A549 (cell line): Measurements from ENCODE around the gene MYLK3. TPM values are rescaled to one million over a fixed set of nuclear protein-coding genes. Genes with fewer than 3 reads are reported as not detected.

Experiments
- ATAC-seq, 2 experiments: fragments of 200-7000 bp in 1 of 2; fragments of >200 bp in 1 of 2; cut with Nextera tagmentation in 1 of 2; cut with Tn5 transposase in 1 of 2; 3 replicates each; pipeline versions ENCODE4 v1.8.0 to v1.9.1; 2018 to 2020; ENCODE audit warnings: mild to moderate bottlenecking in 1 of 2, moderate library complexity in 1 of 2
- CTCF ChIA-PET: fragments of 300-600 bp; sonication (Branson Sonifier 250); formaldehyde crosslinking; extraction: SDS; loops from one replicate; lab custom pipeline; 2021; ENCODE audit warnings: antibody characterized with exemption, inconsistent platforms; lab: Yijun Ruan, JAX
- POLR2A ChIA-PET: fragments of 350-600 bp; formaldehyde crosslinking; extraction: SDS; loops from one replicate; lab custom pipeline; 2021; ENCODE audit warnings: antibody characterized with exemption, inconsistent platforms; lab: Yijun Ruan, JAX
- DNase-seq, 2 experiments: peaks; one replicate each; pipeline versions ENCODE4 v3.0.0 to v3.0.0-alpha.2; 2011 to 2016; ENCODE audit warnings: low read depth in 1 of 2, low spot score in 1 of 2
- FAIRE-seq: peaks from 2 replicates; lab custom pipeline; 2011; peaks lifted over from hg19 to GRCh38; lab: Jason Lieb, UNC
- H3K27ac ChIP-seq, 2 experiments: fragments of >200 bp; sonication (Bioruptor Twin); formaldehyde crosslinking; 3 replicates each; pipeline ENCODE4 v1.5.1; 2016 to 2017
- H3K4me1 ChIP-seq: fragments of >200 bp; sonication (Bioruptor Twin); formaldehyde crosslinking; 3 replicates; pipeline ENCODE4 v1.6.1; 2016
- H3K4me2 ChIP-seq: fragments of >200 bp; sonication (Bioruptor Twin); formaldehyde crosslinking; 3 replicates; pipeline ENCODE4 v1.6.1; 2016
- H3K4me3 ChIP-seq: fragments of >200 bp; sonication (Bioruptor Twin); formaldehyde crosslinking; 3 replicates; pipeline ENCODE4 v1.5.1; 2016
- H3K9me3 ChIP-seq: fragments of >200 bp; sonication (Bioruptor Twin); formaldehyde crosslinking; 3 replicates; pipeline ENCODE4 v1.6.1; 2016
- ATOH8 ChIP-seq: fragments of 250-450 bp; sonication (Bioruptor Pico); IDR thresholded peaks from 2 replicates; pipeline ENCODE4 v1.5.0; 2020; ENCODE audit warnings: low read depth, mild to moderate bottlenecking, moderate library complexity
- CEBPB ChIP-seq, 2 experiments: fragments of >200 bp in 1 of 2; sonication (Bioruptor Twin) in 1 of 2; formaldehyde crosslinking in 1 of 2; IDR thresholded peaks; 2 replicates each; pipeline ENCODE4 v1.6.1; 2012 to 2016
- CHD2 ChIP-seq: fragments of 150-350 bp; IDR thresholded peaks from 2 replicates; pipeline ENCODE4 v1.6.1; 2014; ENCODE audit warnings: low read length; ENCODE audit not compliant: partially characterized antibody
- EHF ChIP-seq: fragments of 250-450 bp; sonication (Bioruptor Pico); IDR thresholded peaks from 2 replicates; pipeline ENCODE4 v1.5.0; 2020; ENCODE audit warnings: mild to moderate bottlenecking
- ELK1 ChIP-seq: fragments of 150-350 bp; IDR thresholded peaks from 2 replicates; pipeline ENCODE4 v1.6.1; 2014; ENCODE audit warnings: low read depth, mild to moderate bottlenecking, low read length
- HEYL ChIP-seq: fragments of 250-450 bp; sonication (Bioruptor Pico); IDR thresholded peaks from 2 replicates; pipeline ENCODE4 v1.8.0; 2021; ENCODE audit warnings: mild to moderate bottlenecking, moderate library complexity
- KDM5A ChIP-seq: fragments of 200-600 bp; sonication (generic); IDR thresholded peaks from 2 replicates; pipeline ENCODE4 v1.6.1; 2016; ENCODE audit warnings: antibody characterized with exemption, mild to moderate bottlenecking
- MAZ ChIP-seq: fragments of 150-350 bp; IDR thresholded peaks from 2 replicates; pipeline ENCODE4 v1.6.1; 2014; ENCODE audit warnings: antibody characterized with exemption, low read depth, low read length, borderline replicate concordance
- PHF8 ChIP-seq: fragments of 200-600 bp; sonication (generic); IDR thresholded peaks from 2 replicates; pipeline ENCODE4 v1.6.1; 2016; ENCODE audit warnings: low read depth, mild to moderate bottlenecking, antibody characterized with exemption, moderate library complexity, borderline replicate concordance
- RAD21 ChIP-seq, 2 experiments: fragments of >200 bp in 1 of 2; sonication (Bioruptor Twin) in 1 of 2; formaldehyde crosslinking in 1 of 2; IDR thresholded peaks in 1 of 2; conservative IDR thresholded peaks in 1 of 2; 2 replicates in 1 of 2; 3 replicates in 1 of 2; pipeline ENCODE4 v1.6.1; 2012 to 2018; ENCODE audit warnings: inconsistent platforms in 1 of 2
- REST ChIP-seq: fragments of 200-600 bp; sonication (generic); IDR thresholded peaks from 2 replicates; pipeline ENCODE4 v1.6.1; 2016; ENCODE audit warnings: antibody characterized with exemption, mild to moderate bottlenecking, moderate library complexity
- TFCP2L1 ChIP-seq: fragments of 250-450 bp; sonication (Bioruptor Pico); IDR thresholded peaks from 2 replicates; pipeline ENCODE4 v1.5.0; 2021; ENCODE audit warnings: mild to moderate bottlenecking
- ZC3H11A ChIP-seq: fragments of 450-650 bp; IDR thresholded peaks from 2 replicates; pipeline ENCODE4 v1.6.1; 2014; ENCODE audit warnings: antibody characterized with exemption, mild to moderate bottlenecking
- ZSCAN20 ChIP-seq: fragments of 250-450 bp; sonication (Bioruptor Pico); IDR thresholded peaks from 2 replicates; pipeline ENCODE4 v1.8.0; 2022; ENCODE audit warnings: mild to moderate bottlenecking, moderate library complexity
- WGBS: methylation state at CpG from one replicate; pipeline ENCODE4 v1.1.6; 2017; ENCODE audit errors: missing lambda C conversion rate; 5-methylcytosine and 5-hydroxymethylcytosine counted together
- polyA plus RNA-seq, 4 experiments: library from polyadenylated mRNA; depleted of rRNA in 3 of 4; stranded (reverse); fragments of >200 nt; fragmentation: RNase III in 1 of 4; extraction: RNeasy Plus Mini Kit Qiagen cat#74134 plus additional on column Dnase treatment in 1 of 4; gene quantifications; 2 replicates in 3 of 4; 3 replicates in 1 of 4; pipeline ENCODE4 v1.2.3, GENCODE V29; 2011 to 2017

Gene MYLK3
- polyA plus RNA-seq, 2 of the 4 experiments (the other 2 are of a cell fraction) = 0.05 to 0.16 TPM

- WGBS = 65% methylated on average over 3 of the region's 3 CpGs
- FAIRE-seq (no peak), DNase-seq (no peak), ATAC-seq (no peak)
- H3K9me3 ChIP-seq = no peaks in the 10 kb centered on the region
- H3K4me3 ChIP-seq = no peak overlapping the region
- TF ChIP-seq ATOH8 (CRISPR knock-in tag) (no peak), TFCP2L1 (CRISPR knock-in tag) (no peak), RAD21 (conservative IDR thresholded peaks at IDR 0.05 in 1 of 2, IDR thresholded peaks at IDR 0.05 in 1 of 2) (no peak), ELK1 (no peak)
- H3K4me2 ChIP-seq = no peak overlapping the region
- ChIA-PET POLR2A (no interaction called here), CTCF (interaction anchor here (1.0 kb wide), 1 partner anchor 9 kb away, joined by 3 read pairs; no protein-coding TSS in a partner anchor)
- no peak overlapping the region for H3K27ac ChIP-seq
- no peaks in the 10 kb centered on the region for H3K4me1 ChIP-seq
Observed at GRCh38 chr16:46712911-46713310, 35.2 kb downstream of the MYLK3 start.

GRCh38 chr16:46711106-46712058 is 36.8 kb downstream of the MYLK3 start:
- ChIA-PET POLR2A (no interaction called here), CTCF (no interaction called here)
- Histone ChIP-seq H3K4me3 (no peak overlapping the region), H3K27ac (no peak overlapping the region), H3K9me3 (no peaks in the 10 kb centered on the region), H3K4me2 (no peak overlapping the region), H3K4me1 (no peaks in the 10 kb centered on the region)
- FAIRE-seq (no peak), DNase-seq (no peak), ATAC-seq (no peak)
- WGBS = 74% methylated on average over 10 of the region's 10 CpGs
- TF ChIP-seq ELK1 = no peak
- TF ChIP-seq KDM5A = no peak
- no peak for TF ChIP-seq HEYL (CRISPR knock-in tag)
- TF ChIP-seq ZSCAN20 (CRISPR knock-in tag) = no peak
- no peak for TF ChIP-seq ZC3H11A

GRCh38 chr16:46709469-46710005 is 38.6 kb downstream of the MYLK3 start:
- H3K4me2 ChIP-seq = no peak overlapping the region
- no peak for DNase-seq
- CTCF ChIA-PET = interaction anchor here (0.6 to 1.4 kb wide), 3 partner anchors 10 to 221 kb away, joined by 3 to 4 read pairs (median 4); no protein-coding TSS in a partner anchor
- H3K4me1 ChIP-seq = no peaks in the 10 kb centered on the region
- FAIRE-seq = no peak
- 31% methylated on average over 3 of the region's 3 CpGs for WGBS
- no peak overlapping the region for H3K27ac ChIP-seq
- no peak for TF ChIP-seq EHF (CRISPR knock-in tag)
- TF ChIP-seq ATOH8 (CRISPR knock-in tag) = no peak
- no peak for TF ChIP-seq CHD2
- ATAC-seq = no peak
- no peak overlapping the region for H3K4me3 ChIP-seq
- no peaks in the 10 kb centered on the region for H3K9me3 ChIP-seq
- POLR2A ChIA-PET = interaction anchor here (0.6 kb wide), 1 partner anchor 93 kb away, joined by 3 read pairs; no protein-coding TSS in a partner anchor

- ATAC-seq (no peak), FAIRE-seq (no peak), DNase-seq (no peak)
- POLR2A ChIA-PET = no interaction called here
- no peak overlapping the region for H3K4me3 ChIP-seq
- H3K9me3 ChIP-seq = no peaks in the 10 kb centered on the region
- CTCF ChIA-PET = interaction anchor here (0.6 to 1.1 kb wide), 2 partner anchors 15 to 35 kb away, joined by 3 read pairs; no protein-coding TSS in a partner anchor
- 0% methylated on average over 1 of the region's 1 CpG for WGBS
- no peak overlapping the region for H3K27ac ChIP-seq
- no peaks in the 10 kb centered on the region for H3K4me1 ChIP-seq
- H3K4me2 ChIP-seq = no peak overlapping the region
- TF ChIP-seq MAZ (no peak), ELK1 (no peak), PHF8 (no peak), TFCP2L1 (CRISPR knock-in tag) (no peak), REST (no peak), CEBPB (IDR thresholded peaks at IDR 0.05) (no peak)
Observed at GRCh38 chr16:46706642-46707041, 41.5 kb downstream of the MYLK3 start.
